AG04450 (cell line): ENCODE measurements around the gene PLEKHG4. TPM values are rescaled to one million over a fixed set of nuclear protein-coding genes. Genes with fewer than 3 reads are reported as not detected.

Experiments
- CTCF ChIA-PET: fragments of 300-600, 350-600 bp; formaldehyde crosslinking; extraction: SDS; loops from one replicate; lab custom pipeline; 2022; ENCODE audit warnings: antibody characterized with exemption, inconsistent platforms; lab: Charles Lee
- POLR2A ChIA-PET: fragments of 350-600 bp; formaldehyde crosslinking; extraction: SDS; loops from one replicate; lab custom pipeline; 2021; ENCODE audit warnings: antibody characterized with exemption, inconsistent platforms; lab: Yijun Ruan, JAX
- DNase-seq: peaks from one replicate; pipeline ENCODE4 v3.0.0-alpha.2; 2011; ENCODE audit warnings: low read depth, low spot score
- H3K27ac ChIP-seq: one replicate; pipeline ENCODE4 v1.5.1; 2012; ENCODE audit warnings: low read depth, low read length, control low read depth
- H3K27me3 ChIP-seq: one replicate; pipeline ENCODE4 v1.6.0; 2012; ENCODE audit warnings: low read length; ENCODE audit not compliant: control insufficient read depth, insufficient read depth
- H3K4me3 ChIP-seq: 2 replicates; pipeline ENCODE4 v1.5.1; 2011; ENCODE audit warnings: mild to moderate bottlenecking, low read depth, low read length, control low read depth
- H3K9me3 ChIP-seq: 2 replicates; pipeline ENCODE4 v1.5.1; 2012; ENCODE audit warnings: low read length; ENCODE audit not compliant: control insufficient read depth, insufficient read depth
- polyA plus RNA-seq: library from polyadenylated mRNA; depleted of rRNA; stranded (reverse); fragments of >200 nt; gene quantifications from 2 replicates; pipeline ENCODE4 v1.2.3, GENCODE V29; 2011
- TF ChIP-seq, protein P1 (sequence below): IDR thresholded peaks from 2 replicates; pipeline ENCODE4 v1.5.1; 2011; ENCODE audit warnings: low read depth, low read length, control low read depth, inconsistent platforms

PLEKHG4 gene
- polyA plus RNA-seq, 1 experiment = 17.2 TPM

DNA sequence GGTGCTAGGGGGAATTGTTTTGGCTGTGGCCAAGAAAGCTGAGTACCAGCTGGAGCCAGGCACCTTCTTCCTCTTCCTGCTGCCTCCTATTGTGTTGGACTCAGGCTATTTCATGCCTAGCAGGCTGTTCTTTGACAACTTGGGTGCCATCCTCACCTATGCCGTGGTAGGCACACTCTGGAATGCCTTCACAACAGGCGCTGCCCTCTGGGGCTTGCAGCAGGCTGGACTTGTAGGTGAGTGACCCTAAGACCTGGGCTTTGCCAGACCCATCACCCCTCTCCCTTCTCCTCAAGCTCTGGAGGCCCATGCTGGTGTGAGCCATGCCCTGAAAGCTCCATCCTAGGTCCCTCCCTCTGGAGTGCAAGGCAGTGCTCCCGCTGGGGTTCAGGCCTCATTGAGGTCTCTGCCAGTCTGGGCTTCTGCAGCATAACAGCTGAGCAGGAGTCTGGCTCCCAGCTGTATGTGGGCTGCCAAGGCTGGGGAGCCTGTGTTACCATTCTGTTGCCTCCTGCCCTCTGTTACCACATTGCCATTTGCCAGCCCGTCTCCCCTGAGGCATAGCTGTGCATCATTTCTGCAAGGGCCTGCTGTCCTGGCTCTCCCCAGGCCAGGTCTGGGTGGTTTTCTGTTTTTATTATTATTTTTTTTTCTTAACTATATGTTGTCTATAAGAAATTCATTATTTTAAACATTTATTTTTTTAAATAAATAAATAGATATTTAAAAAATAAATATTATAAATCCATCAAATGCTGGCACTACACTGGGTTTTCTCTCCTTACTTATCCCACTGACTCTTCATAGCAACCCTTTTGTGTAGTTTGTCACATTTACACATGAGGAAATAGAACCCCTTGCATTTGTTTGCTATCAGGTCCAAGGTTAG, 26.5 kb upstream of the PLEKHG4 start:
- POLR2A ChIA-PET = no interaction called here
- no peak overlapping the region for H3K27ac ChIP-seq
- TF ChIP-seq, protein P1, sequence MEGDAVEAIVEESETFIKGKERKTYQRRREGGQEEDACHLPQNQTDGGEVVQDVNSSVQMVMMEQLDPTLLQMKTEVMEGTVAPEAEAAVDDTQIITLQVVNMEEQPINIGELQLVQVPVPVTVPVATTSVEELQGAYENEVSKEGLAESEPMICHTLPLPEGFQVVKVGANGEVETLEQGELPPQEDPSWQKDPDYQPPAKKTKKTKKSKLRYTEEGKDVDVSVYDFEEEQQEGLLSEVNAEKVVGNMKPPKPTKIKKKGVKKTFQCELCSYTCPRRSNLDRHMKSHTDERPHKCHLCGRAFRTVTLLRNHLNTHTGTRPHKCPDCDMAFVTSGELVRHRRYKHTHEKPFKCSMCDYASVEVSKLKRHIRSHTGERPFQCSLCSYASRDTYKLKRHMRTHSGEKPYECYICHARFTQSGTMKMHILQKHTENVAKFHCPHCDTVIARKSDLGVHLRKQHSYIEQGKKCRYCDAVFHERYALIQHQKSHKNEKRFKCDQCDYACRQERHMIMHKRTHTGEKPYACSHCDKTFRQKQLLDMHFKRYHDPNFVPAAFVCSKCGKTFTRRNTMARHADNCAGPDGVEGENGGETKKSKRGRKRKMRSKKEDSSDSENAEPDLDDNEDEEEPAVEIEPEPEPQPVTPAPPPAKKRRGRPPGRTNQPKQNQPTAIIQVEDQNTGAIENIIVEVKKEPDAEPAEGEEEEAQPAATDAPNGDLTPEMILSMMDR = no peak
- DNase-seq = no peak
- H3K4me3 ChIP-seq = no peak overlapping the region
- H3K9me3 ChIP-seq = no peaks in the 10 kb centered on the region; the same call in 1 of the 2 replicates
- CTCF ChIA-PET = interaction anchor here (0.6 kb wide), 1 partner anchor 147 kb away, joined by 3 read pairs; no protein-coding TSS in a partner anchor
- no peaks in the 10 kb centered on the region for H3K27me3 ChIP-seq

DNA sequence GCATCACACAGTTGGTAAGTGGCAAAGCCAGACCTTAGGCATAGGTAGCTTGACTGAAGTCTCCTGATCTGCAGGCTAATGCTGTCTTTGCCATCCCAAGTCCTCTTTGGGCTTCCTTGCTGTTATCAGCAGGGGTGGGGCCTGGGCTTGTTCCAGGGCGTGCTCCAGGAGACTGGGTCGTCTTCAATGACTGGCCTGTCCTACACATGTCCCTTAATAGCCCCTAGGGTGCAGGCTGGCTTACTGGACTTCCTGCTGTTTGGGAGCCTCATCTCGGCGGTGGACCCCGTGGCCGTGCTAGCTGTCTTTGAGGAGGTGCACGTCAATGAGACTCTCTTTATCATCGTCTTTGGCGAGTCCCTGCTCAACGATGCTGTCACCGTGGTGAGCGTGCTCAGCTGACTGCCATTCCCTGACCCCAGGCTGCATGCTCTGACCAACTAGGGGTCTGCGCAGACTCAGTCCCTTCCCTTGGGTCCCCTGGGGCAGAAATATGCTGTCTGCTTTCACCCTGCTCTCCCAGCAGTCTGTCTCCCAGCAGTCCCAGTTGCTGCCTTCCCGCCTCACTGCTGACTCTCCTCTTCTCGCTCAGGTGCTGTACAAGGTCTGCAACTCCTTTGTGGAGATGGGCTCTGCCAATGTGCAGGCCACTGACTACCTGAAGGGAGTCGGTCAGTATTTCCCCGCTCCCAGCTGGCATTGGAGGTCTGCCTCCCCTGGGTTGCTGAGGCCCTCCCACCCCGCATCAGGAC, 24.4 kb upstream of the PLEKHG4 start:
- TF ChIP-seq, protein P1 = no peak
- no peak for DNase-seq
- no peaks in the 10 kb centered on the region for H3K27me3 ChIP-seq
- no peaks in the 10 kb centered on the region; the same call in 1 of the 2 replicates for H3K9me3 ChIP-seq
- no peak overlapping the region for H3K4me3 ChIP-seq
- no peak overlapping the region for H3K27ac ChIP-seq
- POLR2A ChIA-PET = no interaction called here
- CTCF ChIA-PET = interaction anchor here (0.6 kb wide), 1 partner anchor 12 kb away, joined by 6 read pairs; no protein-coding TSS in a partner anchor

DNA sequence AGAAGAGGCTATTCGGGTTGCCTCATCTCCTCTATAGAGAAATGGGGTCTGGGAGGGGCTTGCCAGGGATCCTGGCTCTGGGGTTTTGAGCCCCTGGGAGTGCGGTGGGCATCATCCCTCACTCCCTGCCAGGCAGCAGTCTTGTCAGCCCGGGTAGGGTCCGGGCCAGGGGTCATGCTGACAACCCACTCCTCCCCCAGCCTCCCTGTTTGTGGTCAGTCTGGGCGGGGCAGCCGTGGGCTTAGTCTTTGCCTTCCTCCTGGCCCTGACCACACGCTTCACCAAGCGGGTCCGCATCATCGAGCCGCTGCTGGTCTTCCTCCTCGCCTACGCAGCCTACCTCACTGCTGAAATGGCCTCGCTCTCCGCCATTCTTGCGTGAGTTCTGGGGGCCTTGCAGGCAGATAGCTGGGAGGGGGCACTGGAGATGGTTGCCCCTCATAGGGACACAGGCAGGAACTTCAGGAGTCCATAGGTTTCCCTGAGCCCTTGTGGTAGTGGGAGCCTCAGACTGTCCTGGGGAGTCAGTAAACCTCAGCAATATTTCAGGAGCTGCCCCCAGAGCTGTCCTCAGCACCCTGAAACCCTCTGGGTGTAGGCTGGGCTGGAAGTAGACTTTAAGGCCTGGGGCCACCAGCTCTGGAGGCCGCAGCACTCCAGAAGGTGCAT, 23.6 kb upstream of the PLEKHG4 start:
- CTCF ChIA-PET = interaction anchor here (1.1 kb wide), 1 partner anchor 210 kb away, joined by 3 read pairs; no protein-coding TSS in a partner anchor
- Histone ChIP-seq H3K27ac (no peak overlapping the region), H3K4me3 (no peak overlapping the region), H3K9me3 (no peaks in the 10 kb centered on the region; the same call in 1 of the 2 replicates), H3K27me3 (no peaks in the 10 kb centered on the region)
- TF ChIP-seq, protein P1 = no peak
- no peak for DNase-seq
- POLR2A ChIA-PET = no interaction called here

DNA sequence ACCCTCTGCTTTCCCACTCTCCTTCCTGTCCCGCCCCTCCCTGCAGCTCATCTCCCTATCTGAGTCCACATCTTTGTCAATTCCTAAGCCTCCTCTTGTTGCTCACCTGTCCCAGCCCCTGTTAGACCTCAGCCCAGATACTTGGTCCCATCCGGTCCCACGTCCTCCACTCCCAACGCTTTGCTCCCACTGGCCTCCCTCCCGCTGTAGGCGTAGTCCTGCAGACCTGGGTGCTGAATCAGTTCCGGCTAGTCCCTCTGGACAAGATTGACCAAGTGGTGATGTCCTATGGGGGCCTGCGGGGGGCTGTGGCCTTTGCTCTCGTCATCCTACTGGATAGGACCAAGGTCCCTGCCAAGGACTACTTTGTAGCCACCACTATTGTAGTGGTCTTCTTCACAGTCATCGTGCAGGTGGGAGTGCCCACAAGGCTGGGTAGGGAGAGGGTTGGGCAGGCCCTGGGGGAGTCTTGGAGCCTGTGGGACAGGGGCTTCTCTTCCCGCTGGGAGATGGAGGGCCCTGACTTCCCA, 22.6 kb upstream of the PLEKHG4 start:
- POLR2A ChIA-PET = no interaction called here
- CTCF ChIA-PET = no interaction called here
- no peaks in the 10 kb centered on the region for H3K27me3 ChIP-seq
- H3K4me3 ChIP-seq = no peak overlapping the region
- no peaks in the 10 kb centered on the region; the same call in 1 of the 2 replicates for H3K9me3 ChIP-seq
- TF ChIP-seq, protein P1 = no peak
- no peak overlapping the region for H3K27ac ChIP-seq
- DNase-seq = no peak
